SK-N-MC (cell line): ENCODE data around the gene PPP2R2B.

Experiments used
- EZH2 ChIP-seq: fragments of 200-600 bp; sonication (generic); IDR thresholded peaks from one replicate; pipeline ENCODE4 v1.6.1; 2017; ENCODE audit warnings: antibody characterized with exemption
- FOXP2 ChIP-seq: optimal IDR thresholded peaks from 2 replicates; pipeline ENCODE3; 2011; ENCODE audit warnings: mild to moderate bottlenecking, moderate library complexity; ENCODE audit not compliant: insufficient read depth; ENCODE audit errors: extremely low read length, control extremely low read depth
- POLR2AphosphoS5 ChIP-seq: IDR thresholded peaks from 2 replicates; pipeline ENCODE4 v1.6.1; 2012; ENCODE audit warnings: mild to moderate bottlenecking, low read depth, low read length, borderline replicate concordance

GRCh38 chr5:146878476-146879172, at the start of gene PPP2R2B:
- TF ChIP-seq POLR2AphosphoS5, result no peak
- no peak for TF ChIP-seq FOXP2
- no peak for TF ChIP-seq EZH2
